DMS79 treated with DMSO at 0.1 percent for 48 hours (cell line): ENCODE measurements around the gene GDF7.
"Not testable (repeated sequence)": the region's sequence is repeated elsewhere in the genome, so short reads cannot be mapped to it uniquely, and the experiment has no call there.

Experiments
- DNase-seq: peaks from one replicate; lab custom pipeline; 2025; lab: John Stamatoyannopoulos, UW

The GDF7 gene

DNA sequence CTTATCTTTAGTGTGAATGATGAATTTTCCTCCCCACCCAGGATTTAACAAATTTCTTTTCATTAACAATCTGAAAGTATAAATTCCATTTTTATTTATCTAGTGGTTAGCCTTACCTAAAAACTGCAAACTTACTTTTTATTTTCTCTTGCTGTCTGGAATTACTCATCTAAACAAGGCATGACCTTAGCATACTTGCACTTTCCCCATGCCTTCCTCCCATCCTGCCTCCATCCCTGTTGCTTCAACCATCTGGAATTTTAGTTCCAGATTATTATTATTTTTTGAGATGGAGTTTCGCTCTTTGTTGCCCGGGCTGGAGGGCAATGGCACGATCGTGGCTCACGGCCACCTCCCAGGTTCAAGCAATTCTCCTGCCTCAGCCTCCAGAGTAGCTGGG is 35.6 kb downstream of the GDF7 start:
- no peak for DNase-seq

DNA sequence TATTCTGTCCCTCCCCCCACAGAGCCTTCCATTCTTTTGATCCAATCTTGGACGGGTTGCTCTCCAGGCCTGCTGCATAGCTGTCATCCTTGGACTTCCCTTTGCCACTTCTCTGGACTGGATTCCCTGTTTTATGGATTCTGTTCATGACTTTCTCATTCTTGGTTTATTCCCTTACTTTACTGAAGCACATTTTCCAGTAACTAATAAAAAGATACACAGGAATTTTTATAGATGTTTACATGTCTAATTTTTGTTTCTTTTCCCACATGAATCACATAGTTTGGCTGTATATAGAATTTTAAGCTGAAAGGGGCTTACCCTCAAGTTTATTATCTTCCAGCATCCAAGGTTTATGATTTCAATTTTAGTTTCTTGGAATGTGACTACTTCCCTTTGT is 37.9 kb downstream of the GDF7 start:
- DNase-seq, result no peak

- no peak for DNase-seq
Observed at GRCh38 chr2:20706217-20706616, 39.3 kb downstream of the GDF7 start.

- no peak for DNase-seq
Observed at GRCh38 chr2:20706786-20707185, 39.8 kb downstream of the GDF7 start.

- no peak for DNase-seq
Observed at GRCh38 chr2:20707601-20708000, 40.7 kb downstream of the GDF7 start.

DNA sequence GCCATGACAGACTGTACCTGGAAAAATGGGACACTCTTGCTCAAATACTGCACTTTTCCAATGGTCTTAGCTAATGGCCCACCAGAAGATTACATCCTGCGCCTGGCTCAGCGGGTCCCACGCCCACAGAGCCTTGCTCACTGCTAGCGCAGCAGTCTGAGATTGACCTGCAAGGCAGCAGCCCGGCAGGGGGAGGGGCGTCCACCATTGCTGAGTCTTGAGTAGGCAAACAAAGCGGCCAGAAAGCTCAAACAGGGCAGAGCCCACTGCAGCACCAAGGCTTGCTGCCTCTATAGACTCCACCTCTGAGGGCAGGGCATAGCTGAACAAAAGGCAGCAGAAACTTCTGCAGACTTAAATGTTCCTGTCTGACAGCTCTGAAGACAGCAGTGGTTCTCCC is 44.7 kb downstream of the GDF7 start:
- not testable (repeated sequence) for DNase-seq

- not testable (repeated sequence) for DNase-seq
Observed at GRCh38 chr2:20713585-20713984, 46.6 kb downstream of the GDF7 start.

DNA sequence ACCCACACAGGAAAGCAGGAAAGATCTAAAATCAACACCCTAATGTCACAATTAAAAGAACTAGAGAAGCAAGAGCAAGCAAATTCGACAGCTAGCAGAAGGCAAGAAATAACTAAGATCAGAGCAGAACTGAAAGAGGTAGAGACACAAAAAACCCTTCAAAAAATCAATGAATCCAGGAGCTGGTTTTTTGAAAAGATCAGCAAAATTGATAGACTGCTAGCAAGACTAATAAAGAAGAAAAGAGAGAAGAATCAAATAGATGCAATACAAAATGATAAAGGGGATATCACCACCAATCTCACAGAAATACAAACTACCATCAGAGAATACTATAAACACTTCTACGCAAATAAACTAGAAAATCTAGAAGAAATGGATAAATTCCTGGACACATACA is 47.5 kb downstream of the GDF7 start:
- DNase-seq, result not testable (repeated sequence)

- DNase-seq, result not testable (repeated sequence)
Observed at GRCh38 chr2:20716164-20716563, 49.2 kb downstream of the GDF7 start.

- no peak for DNase-seq
Observed at GRCh38 chr2:20717641-20718040, 50.7 kb downstream of the GDF7 start.

DNA sequence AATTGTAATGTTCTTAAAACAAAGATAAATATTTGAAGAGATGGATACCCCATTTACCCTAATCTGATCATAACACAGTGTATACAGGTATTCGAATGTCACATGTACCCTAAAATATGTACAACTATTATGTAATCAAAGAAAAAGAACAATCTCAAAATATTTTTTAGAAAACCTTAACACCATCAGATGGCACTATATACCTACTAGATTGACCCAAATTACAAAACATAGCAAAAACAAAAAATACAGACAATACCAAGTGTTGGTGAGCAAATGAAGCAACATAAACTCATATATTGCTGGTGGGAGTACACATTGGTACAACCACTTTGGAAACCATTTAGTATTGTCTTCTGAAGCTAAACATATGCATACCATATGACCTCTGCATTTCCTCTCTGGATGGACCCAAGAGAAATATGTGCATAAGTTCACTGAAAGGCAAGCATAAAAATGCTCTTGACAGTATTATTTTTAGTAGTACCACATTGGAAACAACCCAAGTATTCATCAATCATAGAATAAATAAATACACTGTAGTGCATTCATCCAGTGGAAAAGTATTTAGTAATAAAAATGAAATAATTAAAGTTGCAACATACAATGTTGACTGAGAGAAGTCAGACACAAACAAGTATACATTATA is 55.8 kb downstream of the GDF7 start:
- no peak for DNase-seq

GRCh38 chr2:20723543-20723942 is 56.6 kb downstream of the GDF7 start:
- DNase-seq, result no peak

GRCh38 chr2:20724500-20725053 is 57.6 kb downstream of the GDF7 start:
- no peak for DNase-seq

DNA sequence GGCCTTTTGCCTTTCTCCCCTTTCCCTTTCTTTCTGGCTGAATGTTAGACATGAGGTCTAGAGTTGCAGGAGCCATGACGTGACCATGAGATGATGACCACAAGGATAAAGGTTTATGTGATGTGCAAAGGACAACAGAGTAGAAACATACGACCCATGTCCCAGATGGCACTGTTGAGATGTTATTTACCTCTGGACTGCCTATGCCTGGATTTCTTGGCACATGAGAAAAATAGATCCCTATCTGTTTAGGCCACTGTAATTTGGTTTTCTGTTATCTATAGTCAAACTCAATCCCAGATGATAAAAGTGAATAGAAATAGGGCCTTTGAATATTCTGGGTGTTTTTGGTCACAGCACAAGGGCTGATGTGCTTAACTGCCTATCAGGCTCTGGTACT is 58.8 kb downstream of the GDF7 start:
- DNase-seq, result no peak

DNA sequence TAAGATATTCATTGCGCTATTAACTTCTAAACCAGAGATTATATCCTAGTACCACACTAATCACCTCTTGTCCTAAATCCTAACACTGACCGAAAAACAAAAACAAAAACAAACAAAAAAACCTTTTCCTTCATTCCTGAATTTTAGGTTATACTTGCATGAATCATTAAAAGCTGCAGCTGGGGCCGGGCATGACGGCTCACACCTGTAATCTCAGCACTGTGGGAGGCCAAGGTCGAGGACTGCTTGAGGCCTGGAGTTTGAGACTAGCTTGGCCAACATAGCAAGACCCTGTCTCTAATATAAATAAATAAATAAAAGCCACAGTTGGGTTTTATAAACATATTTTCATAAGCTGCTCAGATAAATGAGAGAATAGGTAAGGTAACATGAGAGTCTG is 60.0 kb downstream of the GDF7 start:
- DNase-seq, result no peak

DNA sequence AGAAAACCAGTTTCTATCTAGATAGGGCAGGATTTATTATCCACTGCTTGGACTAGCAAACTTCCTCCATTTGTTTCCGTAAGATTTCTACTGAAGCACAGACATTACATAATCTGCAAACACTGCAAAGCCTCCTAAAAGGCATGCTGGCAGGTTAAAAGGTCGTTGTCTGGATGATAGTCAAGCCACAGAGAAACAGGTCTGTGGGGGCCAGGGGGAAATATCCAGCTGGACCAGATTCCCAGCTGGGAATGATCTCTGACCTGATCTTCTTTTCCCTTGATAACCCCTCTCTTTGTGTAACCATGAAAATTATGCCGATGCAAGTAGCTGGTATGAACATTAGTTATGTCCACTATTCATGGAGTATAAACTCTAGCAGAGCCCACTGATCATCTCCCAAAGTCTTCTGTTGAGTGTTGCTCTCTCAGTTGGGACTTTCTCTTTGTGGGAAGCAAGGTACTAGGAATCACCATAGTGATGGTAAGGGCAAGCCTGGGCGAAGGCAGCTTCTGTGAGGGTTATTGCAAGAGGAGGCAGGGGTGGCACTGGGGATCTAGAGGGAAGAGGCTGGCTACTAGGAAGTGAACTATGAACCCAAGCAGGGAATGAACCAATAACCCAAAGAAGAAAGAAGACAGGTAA is 61.3 kb downstream of the GDF7 start:
- DNase-seq, result no peak
